Subcutaneous abdominal adipose tissue (tissue), 5 donors: ENCODE measurements around the gene PTPRD.
"Not testable (repeated sequence)": the region's sequence is repeated elsewhere in the genome, so short reads cannot be mapped to it uniquely, and the experiment has no call there.

ENCODE experiments used
- H3K27ac ChIP-seq: one replicate; pipeline ENCODE4 v1.7.0; 2013; ENCODE audit warnings: low read depth, mild to moderate bottlenecking, inconsistent platforms, low read length, moderate library complexity
- H3K27me3 ChIP-seq, 5 donors: one replicate each; pipeline ENCODE4 v1.7.0; 2013; ENCODE audit warnings: low read length in 5 of 5, inconsistent platforms in 1 of 5; ENCODE audit not compliant: control insufficient read depth in 5 of 5, insufficient read depth in 4 of 5
- H3K36me3 ChIP-seq, 5 donors: one replicate each; pipeline ENCODE4 v1.7.0; 2013; ENCODE audit warnings: low read length in 5 of 5; ENCODE audit not compliant: control insufficient read depth in 5 of 5, insufficient read depth in 5 of 5
- H3K4me1 ChIP-seq, 5 donors: one replicate each; pipeline ENCODE4 v1.7.0; 2013; ENCODE audit warnings: low read length in 5 of 5, mild to moderate bottlenecking in 3 of 5, moderate library complexity in 1 of 5; ENCODE audit not compliant: control insufficient read depth in 5 of 5, insufficient read depth in 5 of 5
- H3K4me3 ChIP-seq, 5 donors: one replicate each; pipeline ENCODE4 v1.7.0; 2013; ENCODE audit warnings: low read length in 5 of 5, low read depth in 1 of 5
- H3K9ac ChIP-seq, 5 donors: one replicate each; pipeline ENCODE4 v1.7.0; 2013; ENCODE audit warnings: low read length in 5 of 5, mild to moderate bottlenecking in 4 of 5, moderate library complexity in 3 of 5
- H3K9me3 ChIP-seq, 5 donors: one replicate each; pipeline ENCODE4 v1.7.0; 2013; ENCODE audit warnings: low read length in 5 of 5; ENCODE audit not compliant: control insufficient read depth in 5 of 5
- donor health status: healthy.
- donor health status: healthy.
- donor health status: healthy.
- donor health status: healthy.
- donor health status: healthy.

Gene PTPRD

DNA sequence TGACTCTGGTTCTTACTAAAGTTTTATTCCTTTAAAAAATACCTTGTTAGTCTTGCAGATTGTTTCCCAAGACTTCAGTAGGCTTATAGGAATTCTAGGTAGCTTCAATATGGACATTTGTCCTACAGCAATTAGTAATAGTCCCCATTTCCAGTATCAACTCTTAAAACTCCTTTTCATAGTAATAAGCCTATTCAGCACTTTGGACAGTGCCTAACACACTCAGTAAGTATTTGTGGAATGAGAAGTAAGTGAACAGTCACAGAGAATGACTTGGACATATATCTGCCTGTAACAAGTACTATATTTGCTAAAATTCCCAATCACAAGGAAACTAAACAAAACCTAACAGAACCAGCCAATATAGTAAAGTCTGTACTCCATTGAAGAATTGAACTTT lies 1521.4 kb downstream of the PTPRD start:
- H3K27me3 ChIP-seq: no peaks in the 10 kb centered on the region
- no peak overlapping the region for H3K27ac ChIP-seq
- no peak overlapping the region for H3K9ac ChIP-seq
- H3K4me1 ChIP-seq: no peaks in the 10 kb centered on the region
- no peaks in the 10 kb centered on the region for H3K36me3 ChIP-seq
- H3K4me3 ChIP-seq: no peak overlapping the region
- peaks cover 0 to 5% (median 0%) of the 10 kb centered on the region in 5 donors for H3K9me3 ChIP-seq

DNA sequence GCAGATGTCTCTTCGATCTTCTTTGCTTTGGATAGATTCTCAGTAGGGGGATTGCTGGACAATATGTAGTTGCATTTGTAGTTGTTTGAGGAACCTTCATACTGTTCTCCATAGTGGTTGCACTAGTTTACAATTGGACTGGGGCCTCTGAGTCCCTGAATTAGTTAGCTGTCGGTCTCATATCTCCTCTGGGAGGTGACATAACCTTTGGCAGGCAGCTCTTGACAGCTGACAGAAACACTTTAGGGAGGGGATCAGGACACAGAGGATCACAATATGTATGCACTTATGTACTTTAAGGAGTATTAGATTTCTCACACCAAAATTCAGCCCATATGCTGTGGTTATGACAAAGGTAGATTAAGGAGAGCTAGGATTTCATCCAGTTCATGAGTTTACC lies 1533.3 kb downstream of the PTPRD start:
- Histone ChIP-seq H3K9ac (no peak overlapping the region), H3K9me3 (peaks cover 0 to 8% (median 0%) of the 10 kb centered on the region in 5 donors), H3K27me3 (no peaks in the 10 kb centered on the region), H3K27ac (no peak overlapping the region), H3K36me3 (no peaks in the 10 kb centered on the region), H3K4me1 (no peaks in the 10 kb centered on the region), H3K4me3 (no peak overlapping the region)

GRCh38 chr9:9078301-9078700 lies 1534.5 kb downstream of the PTPRD start:
- Histone ChIP-seq H3K4me1 (no peaks in the 10 kb centered on the region), H3K9me3 (peaks cover 0 to 8% (median 0%) of the 10 kb centered on the region in 5 donors), H3K4me3 (no peak overlapping the region), H3K36me3 (no peaks in the 10 kb centered on the region), H3K27ac (no peak overlapping the region), H3K27me3 (no peaks in the 10 kb centered on the region), H3K9ac (no peak overlapping the region)

GRCh38 chr9:9061627-9062026 lies 1551.2 kb downstream of the PTPRD start:
- H3K27me3 ChIP-seq: no peaks in the 10 kb centered on the region
- no peak overlapping the region for H3K4me3 ChIP-seq
- no peaks in the 10 kb centered on the region for H3K9me3 ChIP-seq
- no peaks in the 10 kb centered on the region for H3K4me1 ChIP-seq
- no peaks in the 10 kb centered on the region for H3K36me3 ChIP-seq
- no peak overlapping the region for H3K9ac ChIP-seq
- no peak overlapping the region for H3K27ac ChIP-seq

- no peak overlapping the region for H3K4me3 ChIP-seq
- no peak overlapping the region for H3K9ac ChIP-seq
- no peaks in the 10 kb centered on the region for H3K36me3 ChIP-seq
- no peaks in the 10 kb centered on the region for H3K9me3 ChIP-seq
- no peak overlapping the region for H3K27ac ChIP-seq
- no peaks in the 10 kb centered on the region for H3K27me3 ChIP-seq
- no peaks in the 10 kb centered on the region for H3K4me1 ChIP-seq
Observed at GRCh38 chr9:9054354-9054992, 1558.3 kb downstream of the PTPRD start.

DNA sequence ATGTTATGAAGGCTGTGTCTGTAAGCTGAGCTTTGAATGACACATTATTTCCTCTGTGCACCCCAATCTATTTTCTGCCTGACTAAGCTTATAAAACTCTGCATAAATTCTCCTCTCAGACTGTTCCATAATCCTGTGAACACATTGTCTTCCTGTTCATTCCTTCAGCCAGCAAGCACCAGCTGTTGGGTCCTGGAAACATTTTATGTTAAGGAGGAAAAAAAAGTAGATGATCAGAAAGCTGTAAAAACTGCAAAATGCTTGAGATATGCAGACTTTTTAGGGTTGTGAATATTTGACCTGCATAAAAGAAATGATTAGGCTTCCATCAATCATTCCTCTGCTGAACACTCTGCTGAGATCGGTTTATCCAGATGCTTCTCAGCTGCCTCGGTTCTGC lies 1567.2 kb downstream of the PTPRD start:
- Histone ChIP-seq H3K9ac (no peak overlapping the region), H3K4me1 (no peaks in the 10 kb centered on the region), H3K27me3 (no peaks in the 10 kb centered on the region), H3K27ac (no peak overlapping the region), H3K36me3 (no peaks in the 10 kb centered on the region), H3K9me3 (no peaks in the 10 kb centered on the region), H3K4me3 (no peak overlapping the region)

- no peaks in the 10 kb centered on the region for H3K9me3 ChIP-seq
- no peak overlapping the region for H3K27ac ChIP-seq
- H3K36me3 ChIP-seq: no peaks in the 10 kb centered on the region
- no peaks in the 10 kb centered on the region for H3K27me3 ChIP-seq
- H3K9ac ChIP-seq: no peak overlapping the region
- no peaks in the 10 kb centered on the region for H3K4me1 ChIP-seq
- H3K4me3 ChIP-seq: no peak overlapping the region
Observed at GRCh38 chr9:9045072-9045471, 1567.7 kb downstream of the PTPRD start.

GRCh38 chr9:9043788-9044187 lies 1569.0 kb downstream of the PTPRD start:
- H3K36me3 ChIP-seq, H3K4me3 ChIP-seq, H3K27ac ChIP-seq, H3K4me1 ChIP-seq, H3K27me3 ChIP-seq, H3K9me3 ChIP-seq, H3K9ac ChIP-seq: not testable (repeated sequence)

GRCh38 chr9:9041756-9042155 lies 1571.0 kb downstream of the PTPRD start:
- Histone ChIP-seq H3K27ac (no peak overlapping the region), H3K9me3 (no peaks in the 10 kb centered on the region), H3K27me3 (no peaks in the 10 kb centered on the region), H3K36me3 (no peaks in the 10 kb centered on the region), H3K9ac (no peak overlapping the region), H3K4me3 (no peak overlapping the region), H3K4me1 (no peaks in the 10 kb centered on the region)

- no peak overlapping the region for H3K9ac ChIP-seq
- H3K27me3 ChIP-seq: no peaks in the 10 kb centered on the region
- H3K4me3 ChIP-seq: no peak overlapping the region
- H3K36me3 ChIP-seq: no peaks in the 10 kb centered on the region
- no peaks in the 10 kb centered on the region for H3K4me1 ChIP-seq
- no peak overlapping the region for H3K27ac ChIP-seq
- H3K9me3 ChIP-seq: no peaks in the 10 kb centered on the region
Observed at GRCh38 chr9:9033022-9033421, 1579.8 kb downstream of the PTPRD start.

DNA sequence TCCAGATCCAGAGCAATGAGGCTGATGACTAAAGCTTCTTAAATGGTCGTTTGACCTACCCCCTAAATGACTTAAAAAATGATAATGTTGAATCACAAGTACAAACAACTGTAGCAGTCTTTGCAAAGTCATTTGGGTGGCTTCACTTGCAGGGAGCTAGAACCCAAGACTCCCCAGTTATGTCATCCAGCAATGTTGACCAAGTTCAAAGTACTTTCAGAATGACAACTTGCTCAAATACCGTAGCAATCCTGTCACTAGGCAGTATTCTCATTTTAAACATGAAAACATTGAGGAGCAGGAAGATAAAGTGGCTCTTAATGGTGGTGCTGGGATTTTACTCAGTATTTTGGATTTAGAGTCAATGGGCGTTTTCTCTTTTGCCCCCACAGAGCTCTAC lies 1596.2 kb downstream of the PTPRD start:
- no peaks in the 10 kb centered on the region for H3K36me3 ChIP-seq
- no peaks in the 10 kb centered on the region for H3K4me1 ChIP-seq
- H3K27ac ChIP-seq: no peak overlapping the region
- H3K27me3 ChIP-seq: no peaks in the 10 kb centered on the region
- no peak overlapping the region for H3K9ac ChIP-seq
- H3K4me3 ChIP-seq: no peak overlapping the region
- H3K9me3 ChIP-seq: peaks cover 0 to 3% (median 0%) of the 10 kb centered on the region in 5 donors
